GM12878 (cell line): ENCODE data around the gene MVP. TPM values are rescaled to one million over a fixed set of nuclear protein-coding genes. Genes with fewer than 3 reads are reported as not detected.

Experiments
- ATAC-seq: fragments of 200-7000 bp; cut with Tn5 transposase; 3 replicates; pipeline ENCODE4 v1.9.1; 2020; ENCODE audit warnings: mild to moderate bottlenecking, moderate library complexity
- BruUV-seq: library from RNA; stranded (reverse); fragments of 400-500 nt; replicated peaks from 2 replicates; lab custom pipeline; 2021; lab: Mats Ljungman, UMichigan
- CTCF ChIA-PET: fragments of 300-600 bp; sonication (Branson Sonifier 250); formaldehyde crosslinking; extraction: SDS; loops from one replicate; lab custom pipeline; 2021; ENCODE audit warnings: inconsistent platforms; lab: Yijun Ruan, JAX
- POLR2A ChIA-PET: fragments of 350-600 bp; formaldehyde crosslinking; extraction: SDS; loops from one replicate; lab custom pipeline; 2021; ENCODE audit warnings: inconsistent platforms; lab: Charles Lee
- RAD21 ChIA-PET: fragments of 300-600 bp; sonication (Branson Sonifier 250); formaldehyde crosslinking; loops from one replicate; lab custom pipeline; 2023; ENCODE audit warnings: antibody characterized with exemption; ENCODE audit not compliant: unreplicated experiment; lab: Charles Lee
- SMC1A ChIA-PET: fragments of 300-600 bp; sonication (Branson Sonifier 250); formaldehyde crosslinking; loops from one replicate; lab custom pipeline; 2023; ENCODE audit not compliant: unreplicated experiment, uncharacterized antibody; lab: Charles Lee
- DNase-seq: peaks from one replicate; pipeline ENCODE4 v3.0.0-alpha.2; 2011; ENCODE audit warnings: low read depth, low spot score
- FAIRE-seq: peaks from 3 replicates; lab custom pipeline; 2011; peaks lifted over from hg19 to GRCh38; lab: Jason Lieb, UNC
- H2AFZ ChIP-seq: 2 replicates; pipeline ENCODE4 v1.6.0; 2011; ENCODE audit warnings: low read depth, low read length, control low read depth; ENCODE audit not compliant: control insufficient read depth
- H3K27ac ChIP-seq: 2 replicates; pipeline ENCODE4 v1.5.1; 2011; ENCODE audit warnings: control low read depth; ENCODE audit not compliant: control insufficient read depth, insufficient read depth
- H3K27me3 ChIP-seq, 2 experiments: replicated peaks in 1 of 2; 2 replicates each; pipeline versions ENCODE4 v1.6.0 to v1.6.1; 2011; ENCODE audit warnings: low read length in 1 of 2; ENCODE audit not compliant: control insufficient read depth in 2 of 2, insufficient read depth in 2 of 2
- H3K36me3 ChIP-seq, 2 experiments: 2 replicates each; pipeline ENCODE4 v1.5.1; 2011; ENCODE audit warnings: low read length in 1 of 2; ENCODE audit not compliant: control insufficient read depth in 2 of 2, insufficient read depth in 2 of 2
- H3K4me1 ChIP-seq: 2 replicates; pipeline ENCODE4 v1.6.1; 2011; ENCODE audit warnings: mild to moderate bottlenecking, low read length, moderate library complexity, mixed read lengths; ENCODE audit not compliant: control insufficient read depth, insufficient read depth
- H3K4me2 ChIP-seq: 2 replicates; pipeline ENCODE4 v1.6.0; 2011; ENCODE audit warnings: control low read depth; ENCODE audit not compliant: control insufficient read depth, insufficient read depth
- H3K4me3 ChIP-seq: fragments of 200-600 bp; sonication (generic); 2 replicates; pipeline ENCODE4 v1.5.1; 2016
- H3K79me2 ChIP-seq: 2 replicates; pipeline ENCODE4 v1.6.0; 2011; ENCODE audit warnings: low read length; ENCODE audit not compliant: control insufficient read depth, insufficient read depth
- H3K9ac ChIP-seq: 2 replicates; pipeline ENCODE4 v1.8.0; 2011; ENCODE audit warnings: low read length, control low read depth, mixed read lengths; ENCODE audit not compliant: control insufficient read depth, insufficient read depth
- H3K9me3 ChIP-seq: replicated peaks from 3 replicates; pipeline ENCODE4 v1.5.1; 2011; ENCODE audit warnings: mild to moderate bottlenecking, low read length; ENCODE audit not compliant: control insufficient read depth, insufficient read depth
- H4K20me1 ChIP-seq: 2 replicates; pipeline ENCODE4 v1.6.0; 2011; ENCODE audit not compliant: control insufficient read depth, insufficient read depth
- BACH1 ChIP-seq: fragments of 450-650 bp; IDR thresholded peaks from 2 replicates; pipeline ENCODE4 v1.6.1; 2017; ENCODE audit warnings: mild to moderate bottlenecking, borderline replicate concordance
- CBFB ChIP-seq: IDR thresholded peaks from 2 replicates; pipeline ENCODE4 v1.6.1; 2016; ENCODE audit warnings: antibody characterized with exemption, low read depth
- CHD4 ChIP-seq: fragments of 200-600 bp; sonication (generic); IDR thresholded peaks from 2 replicates; pipeline ENCODE4 v1.6.1; 2016; ENCODE audit warnings: mild to moderate bottlenecking
- POLR2AphosphoS5 ChIP-seq: IDR thresholded peaks from 2 replicates; pipeline ENCODE4 v1.6.1; 2011; ENCODE audit warnings: mild to moderate bottlenecking, low read length, inconsistent platforms
- STAT3 ChIP-seq: IDR thresholded peaks from 2 replicates; pipeline ENCODE4 v1.6.1; 2011; ENCODE audit warnings: low read depth, low read length, improper control_type of control experiment
- SUZ12 ChIP-seq: fragments of 200-600 bp; sonication (generic); IDR thresholded peaks from one replicate; pipeline ENCODE4 v1.6.1; 2018; ENCODE audit warnings: antibody characterized with exemption, mild to moderate bottlenecking; ENCODE audit not compliant: unreplicated experiment
- ZNF622 ChIP-seq: fragments of 450-650 bp; IDR thresholded peaks from 2 replicates; pipeline ENCODE4 v1.6.1; 2017; ENCODE audit warnings: mild to moderate bottlenecking, inconsistent platforms
- WGBS: methylation state at CpG from one replicate; pipeline ENCODE4 v1.1.6; 2016; ENCODE audit warnings: low lambda C conversion rate; ENCODE audit not compliant: insufficient replicate concordance, insufficient coverage; ENCODE audit errors: missing lambda C conversion rate; 5-methylcytosine and 5-hydroxymethylcytosine counted together
- in situ Hi-C: fragments of 300-500 bp; cut with MboI; formaldehyde crosslinking; loops from 9 replicates; pipeline ENCODE4 v1.14.3; 2018; ENCODE audit warnings: mixed read lengths
- intact Hi-C: fragments of 100-400 bp; cut with micrococcal nuclease; formaldehyde crosslinking; loops from one replicate; pipeline ENCODE4 v1.14.2; 2022; ENCODE audit not compliant: unreplicated experiment
- polyA plus RNA-seq, 11 experiments: library from polyadenylated mRNA; depleted of rRNA in 4 of 11; unstranded in 6 of 11; stranded (reverse) in 5 of 11; fragments of >200 nt; fragmentation: Nextera tagmentation in 4 of 11; fragmentation: Illumina TruSeq in 1 of 11; extraction: Ambion mirVana in 4 of 11; extraction: Trizol in 1 of 11; gene quantifications; 1 replicate in 1 of 11; 2 replicates in 10 of 11; pipeline versions ENCODE4 v1.2.1 to v1.2.3, GENCODE V29; 2011 to 2016; ENCODE audit warnings: inconsistent platforms in 2 of 11, missing spikeins in 2 of 11, low read depth in 1 of 11
- total RNA-seq, 4 experiments: library from RNA; depleted of rRNA in 3 of 4; stranded (reverse); fragments of >200 nt in 3 of 4; fragmentation: Illumina TruSeq in 1 of 4; extraction: Trizol in 1 of 4; gene quantifications; 2 replicates each; pipeline versions ENCODE4 v1.2.1 to v1.2.3, GENCODE V29; 2013 to 2021

MVP gene
- total and polyA plus RNA-seq, 10 of the 15 experiments (the other 5 are each of a cell fraction or from before 2014, with no cell fraction given): 0.98 to 74.2 (median 54.7) TPM

- H4K20me1 ChIP-seq: no peaks in the 10 kb centered on the region
- BruUV-seq: no TSS peak
- no peaks in the 10 kb centered on the region for H3K36me3 ChIP-seq
- TF ChIP-seq ZNF622: no peak
- TF ChIP-seq STAT3: no peak
- no peak for TF ChIP-seq CBFB
- no peak for TF ChIP-seq SUZ12
- TF ChIP-seq BACH1: no peak
- no peak for TF ChIP-seq CHD4
- in situ Hi-C loops: no loop called here
- ATAC-seq (no peak), DNase-seq (no peak), FAIRE-seq (no peak)
- H3K9me3 ChIP-seq: no peaks in the 10 kb centered on the region
- no peak overlapping the region for H2AFZ ChIP-seq
- ChIA-PET POLR2A (no interaction called here), RAD21 (interaction anchor here (0.6 kb wide), 1 partner anchor 159 kb away, joined by 4 read pairs; no protein-coding TSS in a partner anchor), SMC1A (no interaction called here), CTCF (interaction anchor here (0.6 to 3.8 kb wide), 3 partner anchors 36 to 182 kb away, joined by 3 to 9 read pairs (median 3); no protein-coding TSS in a partner anchor)
- no peak overlapping the region for H3K4me2 ChIP-seq
- H3K79me2 ChIP-seq: no peaks in the 10 kb centered on the region
- no peak overlapping the region for H3K9ac ChIP-seq
- H3K4me1 ChIP-seq: no peaks in the 10 kb centered on the region
- 73% methylated on average over 7 of the region's 7 CpGs for WGBS
- no peak overlapping the region for H3K4me3 ChIP-seq
- no peak overlapping the region for H3K27ac ChIP-seq
- intact Hi-C loops: no loop called here
- no peaks in the 10 kb centered on the region for H3K27me3 ChIP-seq
Measured at GRCh38 chr16:29852654-29853053, 32.4 kb downstream of the MVP start.

GRCh38 chr16:29854520-29855100 lies 34.3 kb downstream of the MVP start:
- no peak overlapping the region for H3K27ac ChIP-seq
- H3K27me3 ChIP-seq: no peaks in the 10 kb centered on the region
- TF ChIP-seq CHD4 (no peak), POLR2AphosphoS5 (no peak)
- ChIA-PET RAD21 (no interaction called here), CTCF (interaction anchor here (1.0 to 3.8 kb wide), 2 partner anchors 163 to 177 kb away, joined by 3 to 9 read pairs; no protein-coding TSS in a partner anchor), POLR2A (interaction anchor here (0.6 kb wide), 1 partner anchor 39 kb away, joined by 3 read pairs; no protein-coding TSS in a partner anchor), SMC1A (interaction anchor here (0.7 kb wide), 1 partner anchor 20 kb away, joined by 3 read pairs; no protein-coding TSS in a partner anchor)
- FAIRE-seq: no peak
- no peaks in the 10 kb centered on the region for H3K9me3 ChIP-seq
- H3K79me2 ChIP-seq: no peaks in the 10 kb centered on the region
- H3K4me3 ChIP-seq: no peak overlapping the region
- no peak overlapping the region for H3K9ac ChIP-seq
- no peaks in the 10 kb centered on the region for H3K4me1 ChIP-seq
- 63% methylated on average over 5 of the region's 5 CpGs for WGBS
- no peak overlapping the region for H2AFZ ChIP-seq
- H4K20me1 ChIP-seq: no peaks in the 10 kb centered on the region
- in situ Hi-C loops (no loop called here), intact Hi-C loops (no loop called here)
- no peak overlapping the region for H3K4me2 ChIP-seq
- peaks cover 0 to 3% of the 10 kb centered on the region in 2 experiments; a peak in 2 of 4 replicates for H3K36me3 ChIP-seq
- no peak for DNase-seq
- ATAC-seq: peak; percentile 21; the same call in 2 of the 3 replicates
- BruUV-seq: no TSS peak
